SU-DHL-6 (cell line): ENCODE results near the gene RDH14.

Experiments
- H2AFZ ChIP-seq: fragments of 200-600 bp; sonication (generic); 2 replicates; pipeline ENCODE4 v1.6.1; 2014; ENCODE audit warnings: low read depth, mild to moderate bottlenecking, moderate library complexity, mixed read lengths, antibody characterized with exemption, low read length; ENCODE audit not compliant: severe bottlenecking
- H3F3A ChIP-seq: fragments of 200-600 bp; shearing (Covaris generic); 2 replicates; pipeline ENCODE4 v1.6.0; 2016; ENCODE audit warnings: antibody characterized with exemption, mild to moderate bottlenecking; ENCODE audit not compliant: insufficient read depth
- H3K27ac ChIP-seq: fragments of 200-600 bp; sonication (generic); 2 replicates; pipeline ENCODE4 v1.5.1; 2016; ENCODE audit warnings: low read depth, mild to moderate bottlenecking, low read length, moderate library complexity, mixed read lengths
- H3K27me3 ChIP-seq: fragments of 200-600 bp; sonication (generic), shearing (Covaris generic); 2 replicates; pipeline ENCODE4 v1.6.0; 2014; ENCODE audit warnings: mild to moderate bottlenecking, low read length
- H3K36me3 ChIP-seq: fragments of 200-600 bp; sonication (generic); 2 replicates; pipeline ENCODE4 v1.6.1; 2014; ENCODE audit warnings: mild to moderate bottlenecking, low read length, mixed read lengths
- H3K4me2 ChIP-seq: fragments of 300-600, 200-600 bp; shearing (Covaris generic), sonication (generic); 2 replicates; pipeline ENCODE4 v1.6.0; 2014; ENCODE audit warnings: low read length, low read depth, mild to moderate bottlenecking; ENCODE audit not compliant: poor library complexity, severe bottlenecking
- H3K4me3 ChIP-seq: fragments of 200-600 bp; sonication (generic); 2 replicates; pipeline ENCODE4 v1.5.1; 2014; ENCODE audit warnings: antibody characterized with exemption, low read length, mild to moderate bottlenecking, mixed read lengths; ENCODE audit not compliant: insufficient read depth, poor library complexity, severe bottlenecking
- H3K79me2 ChIP-seq: fragments of 200-600 bp; sonication (generic); 2 replicates; pipeline ENCODE4 v1.6.1; 2014; ENCODE audit warnings: mild to moderate bottlenecking, low read length, moderate library complexity; ENCODE audit not compliant: insufficient read depth
- H3K9ac ChIP-seq: fragments of 200-600 bp; sonication (generic); 2 replicates; pipeline ENCODE4 v1.7.0; 2014; ENCODE audit warnings: mild to moderate bottlenecking, low read length
- H3K9me2 ChIP-seq: fragments of 200-600 bp; sonication (generic); replicated peaks from 2 replicates; pipeline ENCODE4 v1.6.1; 2014; ENCODE audit warnings: low read length; ENCODE audit not compliant: insufficient read depth
- H3K9me3 ChIP-seq: fragments of 200-600 bp; sonication (generic); 2 replicates; pipeline ENCODE4 v1.6.1; 2014; ENCODE audit warnings: low read length, mixed read lengths; ENCODE audit not compliant: insufficient read depth
- H4K20me1 ChIP-seq: fragments of 200-600 bp; sonication (generic); 2 replicates; pipeline ENCODE4 v1.6.1; 2014; ENCODE audit warnings: low read depth, mild to moderate bottlenecking, antibody characterized with exemption, low read length, moderate library complexity, mixed read lengths
- CTCF ChIP-seq: fragments of 200-600 bp; sonication (generic); IDR thresholded peaks from one replicate; pipeline ENCODE4 v1.5.1; 2017; ENCODE audit warnings: antibody characterized with exemption, mild to moderate bottlenecking, low read length, moderate library complexity; ENCODE audit not compliant: insufficient read depth, poor library complexity, severe bottlenecking
- EZH2phosphoT487 ChIP-seq: fragments of 200-600 bp; sonication (generic), shearing (Covaris generic); conservative IDR thresholded peaks from 2 replicates; pipeline ENCODE4 v1.6.1; 2018; ENCODE audit warnings: mild to moderate bottlenecking, antibody characterized with exemption, low read length, moderate library complexity, mixed read lengths

The RDH14 gene

GRCh38 chr2:18604531-18604885 is 44.1 kb upstream of the RDH14 start:
- TF ChIP-seq EZH2phosphoT487 (no peak), CTCF (no peak)
- Histone ChIP-seq H3K9me3 (no peaks in the 10 kb centered on the region), H3K27ac (no peak overlapping the region), H2AFZ (no peak overlapping the region), H4K20me1 (no peaks in the 10 kb centered on the region), H3K36me3 (no peaks in the 10 kb centered on the region), H3K4me2 (no peak overlapping the region), H3F3A (no peaks in the 10 kb centered on the region), H3K9me2 (no peaks in the 10 kb centered on the region), H3K27me3 (no peaks in the 10 kb centered on the region), H3K9ac (no peak overlapping the region), H3K79me2 (no peaks in the 10 kb centered on the region), H3K4me3 (no peak overlapping the region)

GRCh38 chr2:18603854-18604530 is 43.5 kb upstream of the RDH14 start:
- Histone ChIP-seq H3K36me3 (no peaks in the 10 kb centered on the region), H3K79me2 (no peaks in the 10 kb centered on the region), H2AFZ (no peak overlapping the region), H3K9me3 (no peaks in the 10 kb centered on the region), H3F3A (no peaks in the 10 kb centered on the region), H3K27me3 (no peaks in the 10 kb centered on the region), H3K9me2 (no peaks in the 10 kb centered on the region), H3K4me2 (no peak overlapping the region), H4K20me1 (no peaks in the 10 kb centered on the region), H3K9ac (no peak overlapping the region), H3K4me3 (no peak overlapping the region), H3K27ac (no peak overlapping the region)
- TF ChIP-seq CTCF = no peak
- TF ChIP-seq EZH2phosphoT487 = no peak

GRCh38 chr2:18602298-18602697 is 41.8 kb upstream of the RDH14 start:
- no peaks in the 10 kb centered on the region for H3K79me2 ChIP-seq
- H3K9me3 ChIP-seq = no peaks in the 10 kb centered on the region
- H2AFZ ChIP-seq = no peak overlapping the region
- no peaks in the 10 kb centered on the region for H3K27me3 ChIP-seq
- TF ChIP-seq EZH2phosphoT487 = no peak
- TF ChIP-seq CTCF = no peak
- H3K36me3 ChIP-seq = no peaks in the 10 kb centered on the region
- H3K9ac ChIP-seq = no peak overlapping the region
- H3F3A ChIP-seq = no peaks in the 10 kb centered on the region
- no peaks in the 10 kb centered on the region for H3K9me2 ChIP-seq
- H3K4me2 ChIP-seq = no peak overlapping the region
- no peak overlapping the region for H3K27ac ChIP-seq
- H3K4me3 ChIP-seq = no peak overlapping the region
- H4K20me1 ChIP-seq = no peaks in the 10 kb centered on the region
